ENCODE measurements around the gene GRB14. TPM values are rescaled to one million over a fixed set of nuclear protein-coding genes. Genes with fewer than 3 reads are reported as not detected.

Gene GRB14
- total RNA-seq, 2 donors from 2014 or later = 0.14 to 29.9 TPM

DNA sequence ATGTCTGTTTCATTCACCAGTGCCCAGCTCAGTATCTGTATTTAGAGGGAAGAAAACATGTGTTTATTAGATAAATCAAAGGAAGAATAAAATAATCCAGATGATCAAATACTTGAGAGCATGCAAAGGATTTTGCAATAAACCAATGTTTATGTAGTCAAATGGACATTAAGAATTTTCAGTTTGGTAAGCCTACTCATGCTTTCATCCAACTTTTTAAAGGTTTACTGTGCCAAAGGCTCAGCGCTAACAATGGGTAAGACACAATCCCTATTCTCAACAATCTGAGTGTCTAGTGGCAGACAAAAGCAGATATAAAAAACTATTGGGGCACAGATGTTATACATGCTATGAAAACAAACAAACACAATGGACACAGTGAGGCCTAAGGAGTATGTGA is 26.3 kb downstream of the GRB14 start:
- Histone ChIP-seq H3K4me3 (no peak overlapping the region), H3K9me3 (no peaks in the 10 kb centered on the region), H3K4me1 (replicated peaks) (no peaks in the 10 kb centered on the region), H3K27me3 (replicated peaks; ENCODE audit: insufficient read depth) (no peaks in the 10 kb centered on the region), H3K36me3 (no peaks in the 10 kb centered on the region), H3K27ac (no peak overlapping the region)
- intact Hi-C loops (cut with DNase I) = no loop called here
- TF ChIP-seq, protein P1, sequence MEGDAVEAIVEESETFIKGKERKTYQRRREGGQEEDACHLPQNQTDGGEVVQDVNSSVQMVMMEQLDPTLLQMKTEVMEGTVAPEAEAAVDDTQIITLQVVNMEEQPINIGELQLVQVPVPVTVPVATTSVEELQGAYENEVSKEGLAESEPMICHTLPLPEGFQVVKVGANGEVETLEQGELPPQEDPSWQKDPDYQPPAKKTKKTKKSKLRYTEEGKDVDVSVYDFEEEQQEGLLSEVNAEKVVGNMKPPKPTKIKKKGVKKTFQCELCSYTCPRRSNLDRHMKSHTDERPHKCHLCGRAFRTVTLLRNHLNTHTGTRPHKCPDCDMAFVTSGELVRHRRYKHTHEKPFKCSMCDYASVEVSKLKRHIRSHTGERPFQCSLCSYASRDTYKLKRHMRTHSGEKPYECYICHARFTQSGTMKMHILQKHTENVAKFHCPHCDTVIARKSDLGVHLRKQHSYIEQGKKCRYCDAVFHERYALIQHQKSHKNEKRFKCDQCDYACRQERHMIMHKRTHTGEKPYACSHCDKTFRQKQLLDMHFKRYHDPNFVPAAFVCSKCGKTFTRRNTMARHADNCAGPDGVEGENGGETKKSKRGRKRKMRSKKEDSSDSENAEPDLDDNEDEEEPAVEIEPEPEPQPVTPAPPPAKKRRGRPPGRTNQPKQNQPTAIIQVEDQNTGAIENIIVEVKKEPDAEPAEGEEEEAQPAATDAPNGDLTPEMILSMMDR (IDR thresholded peaks at IDR 0.05) = no peak
- no peak for TF ChIP-seq POLR2AphosphoS5 (IDR thresholded peaks at IDR 0.05)
- TF ChIP-seq POLR2A (IDR thresholded peaks at IDR 0.05) = no peak
- DNase-seq (ENCODE audit: low spot score) = no peak
- 89% methylated on average over 1 of the region's 1 CpG for WGBS

- H3K36me3 ChIP-seq = no peaks in the 10 kb centered on the region
- H3K27ac ChIP-seq = no peak overlapping the region
- no peak for DNase-seq (ENCODE audit: low spot score)
- H3K4me3 ChIP-seq = no peak overlapping the region
- TF ChIP-seq, protein P1 (IDR thresholded peaks at IDR 0.05) = no peak
- no peak for TF ChIP-seq POLR2A (IDR thresholded peaks at IDR 0.05)
- TF ChIP-seq POLR2AphosphoS5 (IDR thresholded peaks at IDR 0.05) = no peak
- H3K27me3 ChIP-seq (replicated peaks; ENCODE audit: insufficient read depth) = no peaks in the 10 kb centered on the region
- intact Hi-C loops (cut with DNase I) = no loop called here
- no peaks in the 10 kb centered on the region for H3K9me3 ChIP-seq
- H3K4me1 ChIP-seq (replicated peaks) = no peaks in the 10 kb centered on the region
Measured at GRCh38 chr2:164593959-164594358, 27.3 kb downstream of the GRB14 start.

DNA sequence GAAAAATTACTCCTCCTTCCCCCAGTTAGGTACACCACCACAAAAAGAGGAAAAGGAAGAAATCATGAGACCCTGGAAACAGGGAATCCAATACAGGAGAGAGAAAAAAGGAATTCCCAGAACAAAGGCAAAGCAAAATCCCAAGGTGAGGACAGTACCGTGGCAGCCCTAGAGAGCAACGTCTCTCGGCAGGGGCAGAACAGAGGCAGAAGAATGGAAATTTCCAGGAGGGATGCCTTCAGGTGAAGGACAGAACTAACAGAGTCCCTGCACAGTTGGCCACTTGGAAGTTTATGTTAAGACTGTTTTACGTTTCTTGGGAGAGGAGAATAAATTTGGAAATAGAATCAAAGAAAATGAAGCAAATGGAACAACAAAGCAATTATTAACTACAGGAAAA is 27.7 kb downstream of the GRB14 start:
- Histone ChIP-seq H3K4me3 (no peak overlapping the region), H3K4me1 (replicated peaks) (no peaks in the 10 kb centered on the region), H3K27me3 (replicated peaks; ENCODE audit: insufficient read depth) (no peaks in the 10 kb centered on the region), H3K9me3 (no peaks in the 10 kb centered on the region), H3K27ac (no peak overlapping the region), H3K36me3 (no peaks in the 10 kb centered on the region)
- TF ChIP-seq POLR2AphosphoS5 (IDR thresholded peaks at IDR 0.05) = no peak
- no peak for TF ChIP-seq POLR2A (IDR thresholded peaks at IDR 0.05)
- TF ChIP-seq, protein P1 (IDR thresholded peaks at IDR 0.05) = no peak
- intact Hi-C loops (cut with DNase I) = no loop called here
- no peak for DNase-seq (ENCODE audit: low spot score)
- WGBS = 45% methylated on average over 4 of the region's 4 CpGs

DNA sequence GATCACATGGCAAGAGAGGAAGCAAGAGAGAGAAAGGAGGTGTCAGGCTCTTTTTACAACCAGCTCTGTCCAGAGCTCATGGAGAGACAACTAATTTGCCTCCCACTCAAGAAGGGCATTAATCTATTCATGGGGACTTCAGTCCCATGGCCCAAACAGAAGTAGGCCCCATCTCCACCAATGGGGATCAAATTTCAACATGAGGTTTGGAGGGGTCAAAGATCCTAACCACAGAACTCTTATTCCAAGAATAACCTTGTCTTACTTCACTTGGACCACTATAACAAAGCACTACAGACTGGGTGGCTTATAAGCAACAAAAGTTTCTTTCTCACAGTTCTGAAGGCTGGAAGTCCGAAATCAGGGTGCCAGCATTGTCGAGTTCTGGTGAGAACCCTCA is 31.8 kb downstream of the GRB14 start:
- no peaks in the 10 kb centered on the region for H3K36me3 ChIP-seq
- intact Hi-C loops (cut with DNase I) = no loop called here

DNA sequence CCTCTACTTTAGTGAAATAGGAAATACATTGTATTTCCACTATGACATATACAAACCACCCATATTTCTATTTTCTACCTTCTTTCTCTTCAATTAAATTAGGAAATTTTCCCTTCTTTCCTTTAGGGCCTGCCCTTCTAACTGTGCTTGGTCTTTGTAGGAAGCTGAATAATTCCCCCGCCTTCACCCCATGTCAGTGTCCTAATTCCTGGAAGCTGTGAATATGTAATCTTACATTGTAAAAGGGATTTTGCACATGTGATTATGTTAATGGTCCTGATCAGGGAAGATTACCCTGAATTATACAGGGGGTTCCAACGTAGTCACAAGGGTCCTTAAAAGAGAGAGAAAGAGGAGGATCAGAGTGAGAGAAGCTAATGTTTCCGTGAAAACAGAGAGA is 40.2 kb downstream of the GRB14 start:
- H3K4me1 ChIP-seq (replicated peaks) = no peaks in the 10 kb centered on the region
- no peak for DNase-seq (ENCODE audit: low spot score)
- H3K27me3 ChIP-seq (replicated peaks; ENCODE audit: insufficient read depth) = no peaks in the 10 kb centered on the region
- intact Hi-C loops (cut with DNase I) = no loop called here
- no peak overlapping the region for H3K27ac ChIP-seq
- TF ChIP-seq, protein P1 (IDR thresholded peaks at IDR 0.05) = no peak
- TF ChIP-seq POLR2A (IDR thresholded peaks at IDR 0.05) = no peak
- TF ChIP-seq POLR2AphosphoS5 (IDR thresholded peaks at IDR 0.05) = no peak
- H3K36me3 ChIP-seq = no peaks in the 10 kb centered on the region
- H3K9me3 ChIP-seq = no peaks in the 10 kb centered on the region
- no peak overlapping the region for H3K4me3 ChIP-seq
- 89% methylated on average over 3 of the region's 3 CpGs for WGBS

More for the DNA sequence above, 31.8 kb downstream of the GRB14 start:
- no peaks in the 10 kb centered on the region for H3K4me1 ChIP-seq (replicated peaks)
- TF ChIP-seq POLR2AphosphoS5 (IDR thresholded peaks at IDR 0.05) (no peak), POLR2A (IDR thresholded peaks at IDR 0.05) (no peak)
- TF ChIP-seq, protein P1 (IDR thresholded peaks at IDR 0.05) = no peak
- WGBS = 93% methylated on average over 2 of the region's 2 CpGs
- no peak overlapping the region for H3K27ac ChIP-seq
- DNase-seq (ENCODE audit: low spot score) = no peak
- H3K9me3 ChIP-seq = no peaks in the 10 kb centered on the region
- no peaks in the 10 kb centered on the region for H3K27me3 ChIP-seq (replicated peaks; ENCODE audit: insufficient read depth)
- H3K4me3 ChIP-seq = no peak overlapping the region

All from prostate gland (tissue), 2 donors.